Measurements from ENCODE around the gene NFE2. TPM values are rescaled to one million over a fixed set of nuclear protein-coding genes. Genes with fewer than 3 reads are reported as not detected.

The NFE2 gene
- total and polyA plus RNA-seq, 2 of the 8 experiments (the other 6 are each of a cell fraction or from before 2014, with no cell fraction given): 2.0 to 6.1 TPM

GRCh38 chr12:54306925-54307741, 6.3 kb upstream of the NFE2 start:
- Histone ChIP-seq H4K20me1 (replicated peaks in 1 of 2; ENCODE audit: control insufficient read depth in 1 of 2, insufficient read depth in 2 of 2, low read length in 2 of 2) (no peaks in the 10 kb centered on the region), H3K9ac (replicated peaks in 1 of 4; ENCODE audit: extremely low read depth in 1 of 4, low read depth in 3 of 4, low read length in 3 of 4) (no peak overlapping the region), H2BK15ac (ENCODE audit: low read length) (0 out of 2 replicates have a peak overlapping the region, but pooled peaks have one; percentile 81), H4K8ac (ENCODE audit: extremely low read depth, insufficient read depth, low read length) (no peak overlapping the region), H3K4me3 (ENCODE audit: extremely low read depth in 1 of 4, insufficient read depth in 2 of 4, low read depth in 3 of 4, low read length in 4 of 4) (no peak overlapping the region), H3K4me1 (replicated peaks in 1 of 4; ENCODE audit: control insufficient read depth in 3 of 4, insufficient read depth in 4 of 4, low read length in 3 of 4) (peaks cover 4 to 18% (median 12%) of the 10 kb centered on the region in 4 experiments), H4K91ac (replicated peaks; ENCODE audit: insufficient read length, low read length) (no peak overlapping the region), H3K14ac (ENCODE audit: insufficient read length) (no peak overlapping the region), H3K27me3 (replicated peaks in 1 of 4; ENCODE audit: control insufficient read depth in 3 of 4, extremely low read depth in 1 of 4, insufficient read depth in 3 of 4, low read length in 3 of 4) (no peaks in the 10 kb centered on the region), H3K9me3 (ENCODE audit: insufficient read depth in 2 of 2, low read depth in 1 of 2, low read length in 1 of 2) (no peaks in the 10 kb centered on the region), H3K4me2 (ENCODE audit: insufficient read depth in 1 of 2, low read depth in 2 of 2, low read length in 2 of 2) (no peak overlapping the region), H4K5ac (ENCODE audit: insufficient read length, low read depth, low read length) (no peak overlapping the region), H2BK20ac (ENCODE audit: low read length) (0 out of 2 replicates have a peak overlapping the region, but pooled peaks have one; percentile 66), H3K23me2 (ENCODE audit: low read depth, low read length) (no peaks in the 10 kb centered on the region), H3K27ac (ENCODE audit: low read depth, low read length) (no peak overlapping the region), H3K79me1 (ENCODE audit: low read depth, low read length) (no peaks in the 10 kb centered on the region), H3K18ac (ENCODE audit: extremely low read depth, low read length) (no peak overlapping the region; the same call in 1 of the 2 replicates), H2BK12ac (ENCODE audit: low read depth, low read length) (no peak overlapping the region), H3K36me3 (ENCODE audit: control insufficient read depth in 2 of 4, insufficient read depth in 4 of 4, low read length in 3 of 4) (no peaks in the 10 kb centered on the region), H3K23ac (ENCODE audit: insufficient read length) (no peak overlapping the region), H2BK5ac (ENCODE audit: low read depth, low read length) (no peak overlapping the region), H3K56ac (replicated peaks; ENCODE audit: insufficient read length, low read depth, low read length) (no peak overlapping the region), H3K79me2 (ENCODE audit: control insufficient read depth in 1 of 2, insufficient read depth in 2 of 2, low read length in 2 of 2) (no peaks in the 10 kb centered on the region), H2AK5ac (ENCODE audit: low read depth, low read length) (no peak overlapping the region), H3K4ac (replicated peaks; ENCODE audit: insufficient read length, low read depth, low read length) (no peak overlapping the region), H2AFZ (ENCODE audit: low read length) (0 out of 2 replicates have a peak overlapping the region, but pooled peaks have one; percentile 38), H2BK120ac (replicated peaks; ENCODE audit: low read depth, low read length) (no peak overlapping the region)
- ChIA-PET POLR2A (ENCODE audit: partially characterized antibody) (interaction anchor here (0.6 to 6.5 kb wide), 12 partner anchors 12 to 55 kb away, joined by 3 to 56 read pairs (median 4); partner anchors contain the start of genes CBX5 and HNRNPA1), CTCF (ENCODE audit: partially characterized antibody) (interaction anchor here (0.8 to 34.6 kb wide), 14 partner anchors 8 to 97 kb away, joined by 3 to 618 read pairs (median 6); partner anchors contain the start of genes COPZ1 and NFE2)
- 86% methylated on average over 8 of the region's 8 CpGs; no CpG with 5 or more reads in 1 of the 2 experiments for WGBS, 2 experiments (ENCODE audit: extremely low coverage in 1 of 2, insufficient coverage in 1 of 2, insufficient read length in 1 of 2, insufficient replicate concordance in 2 of 2, low coverage in 1 of 2, low lambda C conversion rate in 2 of 2, missing lambda C conversion rate in 1 of 2)
- DNase-seq (ENCODE audit: low read depth in 1 of 2, low spot score in 2 of 2) (no peak), FAIRE-seq (no peak)
- no peak for TF ChIP-seq CTBP2 (IDR thresholded peaks at IDR 0.05; ENCODE audit: borderline replicate concordance, insufficient read depth, insufficient read length, low read length)
- TF ChIP-seq POU5F1 (IDR thresholded peaks at IDR 0.05; ENCODE audit: low read depth, low read length): no peak
- no peak for TF ChIP-seq GTF2F1 (IDR thresholded peaks at IDR 0.05; ENCODE audit: borderline replicate concordance, low read depth, low read length)
- TF ChIP-seq MAX (IDR thresholded peaks at IDR 0.05): no peak
- TF ChIP-seq ATF2 (IDR thresholded peaks at IDR 0.05; ENCODE audit: low read length): no peak
- TF ChIP-seq EZH2 (IDR thresholded peaks at IDR 0.05; ENCODE audit: low read depth, low read length, severe bottlenecking): no peak
- no peak for TF ChIP-seq EGR1 (IDR thresholded peaks at IDR 0.05; ENCODE audit: borderline replicate concordance, low read depth, low read length)
- TF ChIP-seq CBX5 (IDR thresholded peaks at IDR 0.05; ENCODE audit: low read depth, low read length): no peak
- no peak for TF ChIP-seq KDM4A (IDR thresholded peaks at IDR 0.05; ENCODE audit: low read depth, low read length, severe bottlenecking)

Measured in H1 (cell line).